ENCODE data around the gene TMEM30A. TPM values are rescaled to one million over a fixed set of nuclear protein-coding genes. Genes with fewer than 3 reads are reported as not detected.

The TMEM30A gene
- total RNA-seq, 1 donor from 2014 or later = 99.4 TPM

DNA sequence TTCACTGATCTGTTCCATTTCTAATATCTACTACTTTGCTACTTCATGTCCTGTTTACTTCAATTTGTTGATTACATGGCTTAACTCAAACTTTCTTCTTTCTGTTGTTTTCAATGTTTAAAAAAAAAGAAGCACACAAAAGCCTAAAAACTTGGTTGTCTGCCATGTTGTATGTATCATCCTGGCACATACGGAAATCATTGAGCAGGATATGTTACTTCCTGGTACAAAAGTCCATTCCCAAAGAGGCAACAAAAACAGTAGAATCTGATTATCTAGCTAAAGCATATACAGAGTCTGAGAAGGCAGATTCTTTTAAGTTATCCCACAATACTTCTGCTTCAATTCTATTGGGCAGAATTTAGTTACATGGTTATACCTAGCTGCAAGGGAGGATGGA is 64.2 kb downstream of the TMEM30A start:
- Mint-ChIP-seq H3K27ac (ENCODE audit: unreplicated experiment) (no peak overlapping the region), H3K4me3 (ENCODE audit: unreplicated experiment) (no peak overlapping the region), H3K4me1 (ENCODE audit: unreplicated experiment) (no peaks in the 10 kb centered on the region), H3K9me3 (ENCODE audit: unreplicated experiment) (no peaks in the 10 kb centered on the region), H3K36me3 (ENCODE audit: low read depth, unreplicated experiment) (no peaks in the 10 kb centered on the region), H3K27me3 (ENCODE audit: unreplicated experiment) (peaks cover 2% of the 10 kb centered on the region)
- TF ChIP-seq, protein P1, sequence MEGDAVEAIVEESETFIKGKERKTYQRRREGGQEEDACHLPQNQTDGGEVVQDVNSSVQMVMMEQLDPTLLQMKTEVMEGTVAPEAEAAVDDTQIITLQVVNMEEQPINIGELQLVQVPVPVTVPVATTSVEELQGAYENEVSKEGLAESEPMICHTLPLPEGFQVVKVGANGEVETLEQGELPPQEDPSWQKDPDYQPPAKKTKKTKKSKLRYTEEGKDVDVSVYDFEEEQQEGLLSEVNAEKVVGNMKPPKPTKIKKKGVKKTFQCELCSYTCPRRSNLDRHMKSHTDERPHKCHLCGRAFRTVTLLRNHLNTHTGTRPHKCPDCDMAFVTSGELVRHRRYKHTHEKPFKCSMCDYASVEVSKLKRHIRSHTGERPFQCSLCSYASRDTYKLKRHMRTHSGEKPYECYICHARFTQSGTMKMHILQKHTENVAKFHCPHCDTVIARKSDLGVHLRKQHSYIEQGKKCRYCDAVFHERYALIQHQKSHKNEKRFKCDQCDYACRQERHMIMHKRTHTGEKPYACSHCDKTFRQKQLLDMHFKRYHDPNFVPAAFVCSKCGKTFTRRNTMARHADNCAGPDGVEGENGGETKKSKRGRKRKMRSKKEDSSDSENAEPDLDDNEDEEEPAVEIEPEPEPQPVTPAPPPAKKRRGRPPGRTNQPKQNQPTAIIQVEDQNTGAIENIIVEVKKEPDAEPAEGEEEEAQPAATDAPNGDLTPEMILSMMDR (IDR thresholded peaks at IDR 0.05; ENCODE audit: unreplicated experiment) = no peak
- DNase-seq (ENCODE audit: low spot score) = no peak

DNA sequence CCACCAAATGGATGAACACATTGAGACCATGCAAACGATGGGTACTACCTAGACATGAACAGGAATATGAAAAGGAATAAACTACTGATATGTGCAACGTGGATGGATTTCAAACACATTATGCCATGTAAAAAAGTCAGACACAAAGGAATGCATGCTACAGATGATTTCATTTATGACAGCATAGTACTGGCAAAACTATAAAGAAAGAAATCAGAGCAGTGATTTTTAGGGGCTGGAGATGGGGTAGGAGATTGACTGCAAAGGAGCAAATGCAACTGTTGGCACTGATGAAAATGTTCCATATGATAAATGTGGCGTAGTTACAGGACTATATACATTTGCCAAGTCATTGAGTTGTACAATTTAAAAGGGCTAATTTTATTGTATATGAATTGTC is 65.3 kb downstream of the TMEM30A start:
- Mint-ChIP-seq H3K36me3 (ENCODE audit: low read depth, unreplicated experiment) (no peaks in the 10 kb centered on the region), H3K4me3 (ENCODE audit: unreplicated experiment) (no peak overlapping the region), H3K27me3 (ENCODE audit: unreplicated experiment) (peaks cover 2% of the 10 kb centered on the region), H3K9me3 (ENCODE audit: unreplicated experiment) (no peaks in the 10 kb centered on the region), H3K27ac (ENCODE audit: unreplicated experiment) (no peak overlapping the region), H3K4me1 (ENCODE audit: unreplicated experiment) (no peaks in the 10 kb centered on the region)
- no peak for DNase-seq (ENCODE audit: low spot score)
- TF ChIP-seq, protein P1 (IDR thresholded peaks at IDR 0.05; ENCODE audit: unreplicated experiment) = no peak

DNA sequence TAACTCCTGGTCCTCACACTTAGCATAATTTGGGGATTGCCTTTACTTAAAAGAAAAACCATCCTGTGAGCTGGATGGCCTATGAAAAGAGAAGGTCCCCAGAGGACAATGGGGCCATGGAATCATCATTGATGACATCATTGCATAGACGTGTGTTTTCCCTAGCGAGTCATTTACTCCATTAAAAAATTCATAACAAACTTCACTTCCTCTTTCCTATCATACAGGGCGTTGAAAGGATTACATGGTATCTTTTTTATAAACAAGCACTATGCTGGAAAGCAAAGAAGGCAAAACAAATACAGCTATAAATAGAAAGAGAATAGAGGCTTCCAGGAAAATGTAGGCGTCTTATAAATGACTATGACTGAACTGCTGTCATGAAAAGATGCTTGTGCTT is 67.4 kb downstream of the TMEM30A start:
- DNase-seq (ENCODE audit: low spot score) = no peak
- Mint-ChIP-seq H3K27ac (ENCODE audit: unreplicated experiment) (no peak overlapping the region), H3K9me3 (ENCODE audit: unreplicated experiment) (no peaks in the 10 kb centered on the region), H3K4me3 (ENCODE audit: unreplicated experiment) (no peak overlapping the region), H3K4me1 (ENCODE audit: unreplicated experiment) (no peaks in the 10 kb centered on the region), H3K36me3 (ENCODE audit: low read depth, unreplicated experiment) (no peaks in the 10 kb centered on the region), H3K27me3 (ENCODE audit: unreplicated experiment) (peaks cover 4% of the 10 kb centered on the region)
- TF ChIP-seq, protein P1 (IDR thresholded peaks at IDR 0.05; ENCODE audit: unreplicated experiment) = no peak

DNA sequence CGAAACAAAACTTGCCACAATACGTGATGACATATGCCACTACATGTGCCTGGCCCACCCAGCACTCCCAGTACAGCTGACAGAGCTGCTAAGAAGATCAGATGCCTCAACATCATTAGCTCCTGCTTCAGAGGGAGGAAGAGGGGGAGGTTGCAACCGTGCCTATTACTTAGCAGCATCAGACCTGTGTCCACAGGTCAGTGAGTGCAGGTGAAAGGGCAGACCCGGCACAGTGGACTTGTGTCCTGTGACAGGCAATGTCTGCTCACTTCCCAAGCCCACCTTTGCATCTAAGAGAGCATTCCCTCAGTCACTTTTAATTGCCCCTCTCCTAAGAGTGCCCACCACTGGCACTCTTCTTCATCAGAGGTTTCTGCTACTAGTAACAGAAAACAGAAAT is 69.3 kb downstream of the TMEM30A start:
- no peak overlapping the region for H3K4me3 Mint-ChIP-seq (ENCODE audit: unreplicated experiment)
- DNase-seq (ENCODE audit: low spot score) = no peak
- no peaks in the 10 kb centered on the region for H3K4me1 Mint-ChIP-seq (ENCODE audit: unreplicated experiment)
- no peak overlapping the region for H3K27ac Mint-ChIP-seq (ENCODE audit: unreplicated experiment)
- TF ChIP-seq, protein P1 (IDR thresholded peaks at IDR 0.05; ENCODE audit: unreplicated experiment) = no peak
- peaks cover 4% of the 10 kb centered on the region for H3K27me3 Mint-ChIP-seq (ENCODE audit: unreplicated experiment)
- H3K9me3 Mint-ChIP-seq (ENCODE audit: unreplicated experiment) = no peaks in the 10 kb centered on the region
- no peaks in the 10 kb centered on the region for H3K36me3 Mint-ChIP-seq (ENCODE audit: low read depth, unreplicated experiment)

DNA sequence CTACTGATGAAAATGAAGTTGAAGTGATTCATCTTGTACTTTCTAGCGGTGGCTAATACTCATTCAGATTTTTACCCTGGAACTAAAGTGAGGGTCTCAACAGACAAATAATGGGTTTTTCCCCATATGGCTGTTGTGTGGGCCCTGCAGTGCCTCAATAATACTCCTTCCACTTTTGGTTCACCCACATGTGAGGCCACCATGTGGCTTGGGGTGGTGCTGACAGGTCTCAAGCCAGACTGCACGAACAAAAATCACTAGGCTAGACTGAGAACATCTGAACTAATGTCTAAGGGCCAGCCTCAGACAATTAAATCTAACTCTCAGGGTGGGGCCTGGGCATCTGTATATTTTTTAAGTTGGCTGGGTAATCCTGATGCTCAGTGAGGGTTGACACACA is 70.9 kb downstream of the TMEM30A start:
- no peak overlapping the region for H3K4me3 Mint-ChIP-seq (ENCODE audit: unreplicated experiment)
- no peaks in the 10 kb centered on the region for H3K9me3 Mint-ChIP-seq (ENCODE audit: unreplicated experiment)
- H3K36me3 Mint-ChIP-seq (ENCODE audit: low read depth, unreplicated experiment) = no peaks in the 10 kb centered on the region
- peaks cover 4% of the 10 kb centered on the region for H3K27me3 Mint-ChIP-seq (ENCODE audit: unreplicated experiment)
- TF ChIP-seq, protein P1 (IDR thresholded peaks at IDR 0.05; ENCODE audit: unreplicated experiment) = no peak
- H3K4me1 Mint-ChIP-seq (ENCODE audit: unreplicated experiment) = peaks cover 7% of the 10 kb centered on the region
- no peak for DNase-seq (ENCODE audit: low spot score)
- no peak overlapping the region for H3K27ac Mint-ChIP-seq (ENCODE audit: unreplicated experiment)
